Esophagus (tissue), 2 donors: ENCODE data around the gene CACNA1F. TPM values are rescaled to one million over a fixed set of nuclear protein-coding genes. Genes with fewer than 3 reads are reported as not detected.

Experiments
- H3K27ac ChIP-seq, 2 donors: one replicate each; pipeline ENCODE4 v1.5.1; 2013; ENCODE audit warnings: low read depth in 2 of 2, mild to moderate bottlenecking in 2 of 2, inconsistent platforms in 1 of 2, low read length in 1 of 2, moderate library complexity in 1 of 2
- H3K27me3 ChIP-seq, 2 donors: one replicate each; pipeline ENCODE4 v1.6.1; 2013; ENCODE audit warnings: low read length in 2 of 2, control low read depth in 1 of 2, mild to moderate bottlenecking in 1 of 2; ENCODE audit not compliant: insufficient read depth in 2 of 2, control insufficient read depth in 1 of 2
- H3K36me3 ChIP-seq, 2 donors: one replicate each; pipeline ENCODE4 v1.6.1; 2013; ENCODE audit warnings: low read length in 1 of 2; ENCODE audit not compliant: control insufficient read depth in 2 of 2, insufficient read depth in 2 of 2
- H3K4me1 ChIP-seq, 2 donors: one replicate each; pipeline ENCODE4 v1.6.1; 2013; ENCODE audit warnings: low read length in 1 of 2; ENCODE audit not compliant: control insufficient read depth in 2 of 2, insufficient read depth in 2 of 2
- H3K4me3 ChIP-seq, 2 donors: one replicate each; pipeline ENCODE4 v1.5.1; 2013; ENCODE audit warnings: low read length in 2 of 2, mild to moderate bottlenecking in 2 of 2, low read depth in 1 of 2, moderate library complexity in 1 of 2
- H3K9me3 ChIP-seq, 2 donors: one replicate each; pipeline ENCODE4 v1.6.1; 2013; ENCODE audit warnings: mild to moderate bottlenecking in 2 of 2, low read depth in 1 of 2, low read length in 1 of 2, moderate library complexity in 1 of 2; ENCODE audit not compliant: control insufficient read depth in 2 of 2, insufficient read depth in 1 of 2
- WGBS, 2 donors: extraction: QIAGEN DNeasy Blood & Tissue Kit; methylation state at CpG; one replicate each; pipeline ENCODE4 v1.1.7; 2013; 5-methylcytosine and 5-hydroxymethylcytosine counted together
- polyA plus RNA-seq, 2 donors: library from polyadenylated mRNA; stranded (reverse); fragments of 200-250 nt; gene quantifications; one replicate each; pipeline ENCODE4 v1.2.3, GENCODE V29; 2013
- donor health status: healthy with polysubstance abuse.
- donor health status: Bipolar disorder and iron deficiency.

Gene CACNA1F
- polyA plus RNA-seq, 2 donors: 0.11 to 0.24 TPM

DNA sequence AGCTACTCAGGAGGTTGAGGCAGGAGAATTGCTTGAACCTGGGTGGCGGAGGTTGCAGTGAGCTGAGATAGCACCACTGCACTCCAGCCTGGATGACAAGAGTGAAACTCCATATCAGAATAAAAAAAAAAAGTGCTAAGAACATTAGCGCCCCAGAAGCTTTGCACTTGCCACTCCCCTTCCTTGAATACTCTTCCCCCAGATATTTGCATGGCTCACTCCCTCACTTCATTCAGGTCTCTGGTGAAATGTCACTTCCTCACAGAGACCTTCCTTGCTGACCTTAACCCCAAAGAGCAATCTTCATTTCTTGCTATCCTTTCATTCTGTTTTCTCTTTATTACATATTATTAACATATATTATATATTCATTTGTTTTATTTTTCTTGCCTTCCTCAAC, 11.3 kb downstream of the CACNA1F start:
- Histone ChIP-seq H3K27ac (no peak overlapping the region), H3K36me3 (no peaks in the 10 kb centered on the region), H3K9me3 (no peaks in the 10 kb centered on the region), H3K27me3 (no peaks in the 10 kb centered on the region), H3K4me3 (no peak overlapping the region), H3K4me1 (no peaks in the 10 kb centered on the region)
- WGBS, 2 donors: 70 to 75% methylated on average over 2 of the region's 2 CpGs

DNA sequence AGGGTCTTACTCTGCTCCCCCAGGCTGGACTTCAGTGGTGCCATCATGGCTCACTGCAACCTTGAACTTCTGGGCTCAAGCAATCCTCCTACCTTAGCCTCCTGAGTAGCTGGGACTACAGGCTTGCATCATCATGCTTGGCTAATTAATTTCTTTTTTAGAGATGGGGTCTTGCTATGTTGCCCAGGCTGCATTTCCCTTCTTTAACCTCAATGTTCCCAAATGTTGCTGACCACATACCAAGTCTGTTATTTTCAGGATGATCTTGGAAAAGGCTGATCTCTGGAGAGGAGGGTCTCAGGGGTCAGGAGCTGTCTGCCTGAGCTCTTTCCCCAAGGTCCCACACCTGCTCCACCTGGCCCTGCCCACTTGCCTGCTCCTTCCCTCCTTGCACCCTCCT, 13.0 kb downstream of the CACNA1F start:
- H3K36me3 ChIP-seq: no peaks in the 10 kb centered on the region
- no peaks in the 10 kb centered on the region for H3K4me1 ChIP-seq
- H3K27ac ChIP-seq: no peak overlapping the region
- no peak overlapping the region for H3K4me3 ChIP-seq
- H3K27me3 ChIP-seq: no peaks in the 10 kb centered on the region
- H3K9me3 ChIP-seq: no peaks in the 10 kb centered on the region

DNA sequence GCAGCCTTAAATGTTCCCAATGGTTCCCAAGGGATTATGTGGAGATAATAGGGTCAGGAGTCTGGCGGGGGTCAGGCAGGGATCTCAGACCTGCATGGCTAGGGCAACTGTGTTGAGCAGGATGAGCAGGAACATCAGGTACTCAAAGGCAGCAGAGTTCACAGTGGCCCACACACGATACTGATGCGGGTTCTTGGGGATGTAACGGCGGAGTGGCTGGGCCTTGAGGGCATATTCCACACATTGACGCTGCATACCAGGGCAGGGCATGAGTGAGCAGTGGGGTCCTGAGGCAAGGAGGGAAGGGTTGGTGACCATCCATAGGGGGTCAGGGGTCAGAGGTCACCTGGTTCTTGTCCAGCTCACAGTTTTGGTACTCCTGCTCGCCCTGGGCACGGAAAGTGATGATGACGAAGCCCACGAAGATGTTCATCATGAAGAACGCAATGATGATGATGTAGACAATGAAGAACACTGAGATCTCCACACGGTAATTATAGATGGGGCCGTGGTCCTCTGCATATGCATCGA, 18.1 kb downstream of the CACNA1F start:
- H3K27me3 ChIP-seq: no peaks in the 10 kb centered on the region
- no peak overlapping the region for H3K4me3 ChIP-seq
- H3K9me3 ChIP-seq: no peaks in the 10 kb centered on the region
- no peak overlapping the region for H3K27ac ChIP-seq
- no peaks in the 10 kb centered on the region for H3K36me3 ChIP-seq
- WGBS, 2 donors: 84% methylated on average over 14 of the region's 14 CpGs
- H3K4me1 ChIP-seq: no peaks in the 10 kb centered on the region

DNA sequence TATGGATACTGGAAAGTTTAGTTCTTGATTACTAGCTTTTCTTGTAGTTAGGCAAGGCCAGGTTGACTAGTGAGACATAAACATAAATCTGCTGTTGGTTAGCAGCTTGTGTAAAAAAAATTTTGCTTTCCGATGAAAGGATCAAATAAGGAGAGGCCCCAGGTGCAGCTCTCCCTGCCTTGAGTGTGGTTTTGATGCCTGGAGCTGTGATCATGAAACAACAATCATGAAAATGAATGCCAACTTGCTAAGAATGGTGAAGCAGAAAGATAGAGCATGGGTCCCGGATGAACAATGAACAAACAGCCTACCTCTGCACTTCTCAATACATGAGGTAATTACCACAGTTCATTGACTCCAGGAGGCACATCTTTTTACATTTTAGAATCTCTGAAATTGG, 18.7 kb downstream of the CACNA1F start:
- H3K36me3 ChIP-seq: no peaks in the 10 kb centered on the region

DNA sequence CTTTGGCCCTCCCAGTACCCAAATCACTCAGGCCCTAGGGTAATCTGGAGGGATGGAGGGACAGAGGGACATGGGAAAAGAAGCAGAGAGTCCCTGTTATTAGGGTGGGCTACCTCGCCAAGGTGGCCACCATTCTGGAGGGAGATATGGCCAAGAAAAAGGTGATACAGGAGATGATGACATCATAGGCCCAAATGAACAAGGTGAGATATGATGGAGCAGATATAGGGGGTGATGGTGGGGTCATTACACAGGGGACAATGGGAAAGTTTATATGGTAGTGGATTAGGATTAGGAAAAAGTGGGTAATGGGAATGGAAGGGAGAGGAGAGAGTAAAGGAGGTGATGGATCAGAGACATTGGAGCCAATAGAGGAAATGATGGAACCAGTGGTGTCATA, 20.3 kb downstream of the CACNA1F start:
- 36 to 81% methylated on average over 1 of the region's 1 CpG for WGBS, 2 donors
- Histone ChIP-seq H3K9me3 (no peaks in the 10 kb centered on the region), H3K27ac (no peak overlapping the region), H3K27me3 (no peaks in the 10 kb centered on the region), H3K4me1 (no peaks in the 10 kb centered on the region), H3K4me3 (no peak overlapping the region), H3K36me3 (no peaks in the 10 kb centered on the region)

More for the DNA sequence above, 18.7 kb downstream of the CACNA1F start:
- no peak overlapping the region for H3K4me3 ChIP-seq
- no peaks in the 10 kb centered on the region for H3K9me3 ChIP-seq
- H3K4me1 ChIP-seq: no peaks in the 10 kb centered on the region
- 69 to 87% methylated on average over 2 of the region's 2 CpGs for WGBS, 2 donors
- H3K27ac ChIP-seq: no peak overlapping the region
- H3K27me3 ChIP-seq: no peaks in the 10 kb centered on the region

DNA sequence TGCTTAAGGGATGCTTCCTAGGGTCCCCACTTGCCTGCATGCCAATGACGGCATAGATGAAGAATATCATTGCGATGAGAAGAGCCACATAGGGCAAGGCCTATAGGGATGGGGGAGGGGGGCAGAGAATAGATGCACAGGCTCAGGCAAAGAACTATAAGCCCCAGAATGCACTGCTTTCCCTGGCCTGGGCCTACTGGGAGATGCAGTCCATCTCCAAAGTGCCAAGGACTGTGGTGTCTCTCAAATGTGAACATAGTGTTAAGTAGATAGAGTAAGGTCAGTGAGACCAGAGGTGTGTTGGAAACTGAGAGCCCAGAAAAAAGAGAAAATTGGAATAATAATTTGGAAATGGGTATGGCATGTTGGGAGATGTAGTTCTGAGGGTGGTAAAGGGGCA, 20.9 kb downstream of the CACNA1F start:
- no peak overlapping the region for H3K27ac ChIP-seq
- no peaks in the 10 kb centered on the region for H3K9me3 ChIP-seq
- H3K27me3 ChIP-seq: no peaks in the 10 kb centered on the region
- H3K4me3 ChIP-seq: no peak overlapping the region
- no peaks in the 10 kb centered on the region for H3K4me1 ChIP-seq
- 83 to 94% methylated on average over 2 of the region's 2 CpGs for WGBS, 2 donors
- H3K36me3 ChIP-seq: no peaks in the 10 kb centered on the region

DNA sequence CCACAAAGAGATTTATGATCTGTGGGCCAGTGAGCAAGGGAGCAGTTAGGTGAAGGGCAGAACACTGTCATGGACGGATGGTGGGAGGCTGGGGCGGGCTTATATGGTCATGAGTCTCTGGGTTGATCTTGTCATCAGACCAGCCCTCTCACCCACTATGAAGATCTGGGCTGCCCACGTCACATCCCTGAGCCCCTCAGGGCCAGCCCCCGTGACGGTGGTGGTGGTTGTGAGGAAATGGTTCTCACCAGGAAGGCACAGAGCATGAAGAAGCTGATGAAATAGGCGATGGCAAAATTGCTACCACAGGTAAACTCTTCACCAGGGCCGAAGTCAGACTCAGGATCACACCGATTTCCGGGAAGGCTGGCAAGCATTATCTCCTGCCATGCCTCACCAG, 22.1 kb downstream of the CACNA1F start:
- Histone ChIP-seq H3K36me3 (no peaks in the 10 kb centered on the region), H3K4me1 (no peaks in the 10 kb centered on the region), H3K27ac (no peak overlapping the region), H3K27me3 (no peaks in the 10 kb centered on the region), H3K9me3 (no peaks in the 10 kb centered on the region), H3K4me3 (no peak overlapping the region)
- 84 to 89% methylated on average over 9 of the region's 9 CpGs for WGBS, 2 donors

DNA sequence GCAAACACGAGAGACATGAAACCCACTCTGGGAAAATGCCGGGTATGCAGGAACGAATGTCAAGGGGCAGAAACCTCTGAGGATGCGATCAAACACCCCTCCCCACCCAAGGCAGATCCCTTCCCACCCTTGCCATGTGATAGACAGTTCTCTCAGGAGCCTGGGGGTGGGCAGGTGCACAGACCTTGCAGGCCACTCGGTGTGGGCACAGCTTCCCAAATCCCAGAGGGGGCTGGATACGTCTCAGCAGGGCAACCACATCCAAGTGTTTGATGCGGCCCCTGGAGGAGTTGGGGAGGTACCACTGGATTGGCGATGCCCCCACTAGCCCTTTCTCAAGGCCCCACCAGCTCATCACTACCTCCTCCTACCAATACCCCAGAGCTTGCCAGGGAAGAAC, 22.7 kb downstream of the CACNA1F start:
- Histone ChIP-seq H3K27me3 (no peaks in the 10 kb centered on the region), H3K9me3 (no peaks in the 10 kb centered on the region), H3K4me1 (no peaks in the 10 kb centered on the region), H3K27ac (no peak overlapping the region), H3K4me3 (no peak overlapping the region), H3K36me3 (no peaks in the 10 kb centered on the region)
- WGBS, 2 donors: 70 to 72% methylated on average over 8 of the region's 8 CpGs

DNA sequence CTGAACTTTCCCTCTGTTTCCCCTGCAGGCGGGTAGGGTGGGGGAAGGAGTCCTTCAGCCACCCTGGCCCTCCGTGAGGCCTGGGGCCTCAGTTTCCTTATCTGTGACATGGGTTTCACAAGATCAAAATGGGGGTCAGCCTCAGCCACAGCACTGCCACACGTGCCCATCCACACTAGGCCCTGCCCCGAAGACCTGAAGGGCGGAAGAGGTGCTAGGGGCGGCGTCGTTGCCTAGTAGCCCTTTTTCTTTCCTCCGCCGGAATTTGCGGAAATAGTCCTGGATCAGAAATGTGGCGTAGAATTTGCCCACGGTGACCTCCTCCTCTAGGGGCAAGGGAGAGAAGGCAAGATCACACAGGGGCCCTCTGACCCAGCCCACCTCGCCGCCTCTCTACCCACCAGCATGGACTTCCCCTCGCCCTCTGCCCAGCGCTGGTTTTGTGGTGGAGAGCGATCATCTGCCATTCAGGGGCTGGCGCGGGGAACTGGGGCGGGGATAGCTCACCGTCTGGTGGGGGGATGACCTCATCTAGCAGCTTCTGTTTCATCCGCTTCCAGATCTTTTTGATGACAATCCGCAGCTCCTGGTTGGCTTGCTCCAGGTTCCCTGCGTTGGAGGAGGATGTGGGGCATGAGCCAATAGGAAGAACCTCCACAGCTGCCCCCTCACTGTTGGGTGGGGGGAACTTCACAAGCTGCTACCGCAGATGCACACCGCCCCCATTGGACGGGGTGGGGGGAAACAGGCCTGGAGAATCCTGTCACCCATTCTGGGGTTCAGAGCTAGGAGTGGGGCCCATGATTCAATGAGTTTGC, 23.5 kb downstream of the CACNA1F start:
- Histone ChIP-seq H3K27me3 (no peaks in the 10 kb centered on the region), H3K4me3 (no peak overlapping the region), H3K4me1 (no peaks in the 10 kb centered on the region), H3K9me3 (no peaks in the 10 kb centered on the region), H3K27ac (no peak overlapping the region), H3K36me3 (no peaks in the 10 kb centered on the region)
- WGBS, 2 donors: 24 to 51% methylated on average over 28 of the region's 28 CpGs

DNA sequence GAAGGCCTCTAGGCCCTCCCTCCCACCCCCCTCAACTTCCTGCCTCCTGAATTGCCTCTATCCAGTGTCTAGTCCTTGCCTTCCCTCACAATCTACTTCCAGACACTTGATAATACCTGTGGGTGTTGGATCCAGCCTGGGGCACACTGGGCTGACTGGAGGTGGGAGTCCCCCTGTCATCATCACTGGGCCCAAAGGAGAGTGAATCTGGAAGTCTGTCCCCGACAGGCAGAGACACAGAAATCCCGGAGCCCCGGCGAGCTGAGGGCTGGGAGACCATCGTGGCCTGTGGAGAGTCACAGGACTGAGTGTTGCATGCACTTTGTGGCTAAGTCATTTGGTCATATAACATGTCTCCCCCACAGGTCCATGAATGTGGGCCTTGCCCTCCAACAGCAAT, 24.7 kb downstream of the CACNA1F start:
- H3K4me3 ChIP-seq: no peak overlapping the region
- H3K4me1 ChIP-seq: no peaks in the 10 kb centered on the region
- no peak overlapping the region for H3K27ac ChIP-seq
- H3K36me3 ChIP-seq: no peaks in the 10 kb centered on the region
- 84 to 91% methylated on average over 5 of the region's 5 CpGs for WGBS, 2 donors
- H3K9me3 ChIP-seq: no peaks in the 10 kb centered on the region
- H3K27me3 ChIP-seq: no peaks in the 10 kb centered on the region
